Heart left ventricle (tissue), 16 donors: ENCODE measurements around the gene PLCB4. TPM values are rescaled to one million over a fixed set of nuclear protein-coding genes. Genes with fewer than 3 reads are reported as not detected.

ENCODE experiments used
- ATAC-seq, 4 donors: fragments of 200-7000 bp; cut with Tn5 transposase; one replicate each; pipeline ENCODE4 v1.9.1; 2020 to 2022; ENCODE audit warnings: moderate library complexity in 4 of 4, mild to moderate bottlenecking in 3 of 4, moderate number of reproducible peaks in 1 of 4
- DNase-seq, 5 donors: peaks; one replicate each; pipeline ENCODE4 v3.0.0-alpha.2; 2020
- H3K27ac ChIP-seq, 12 donors: fragments of 200-600 bp; sonication (generic) in 4 of 12; one replicate each; pipeline versions ENCODE4 v1.5.0 to v1.8.0; 2016 to 2022; ENCODE audit warnings: mild to moderate bottlenecking in 2 of 12
- H3K27me3 ChIP-seq, 9 donors: fragments of 200-600 bp; sonication (generic) in 2 of 9; one replicate each; pipeline versions ENCODE4 v1.5.1 to v1.8.0; 2016 to 2022; ENCODE audit warnings: mild to moderate bottlenecking in 3 of 9
- H3K36me3 ChIP-seq, 9 donors: fragments of 200-600 bp; sonication (generic) in 2 of 9; one replicate each; pipeline versions ENCODE4 v1.5.0 to v1.8.0; 2018 to 2022; ENCODE audit warnings: mild to moderate bottlenecking in 2 of 9
- H3K4me1 ChIP-seq, 12 donors: fragments of 200-600 bp; sonication (generic) in 4 of 12; one replicate each; pipeline versions ENCODE4 v1.5.0 to v1.8.0; 2016 to 2022; ENCODE audit warnings: mild to moderate bottlenecking in 3 of 12
- H3K4me3 ChIP-seq, 12 donors: fragments of 200-600 bp; sonication (generic) in 4 of 12; one replicate each; pipeline versions ENCODE4 v1.5.0 to v1.8.0; 2017 to 2022; ENCODE audit warnings: mild to moderate bottlenecking in 9 of 12, moderate library complexity in 4 of 12
- H3K9me3 ChIP-seq, 12 donors: fragments of 200-600 bp; sonication (generic) in 4 of 12; one replicate each; pipeline versions ENCODE4 v1.5.0 to v1.8.0; 2016 to 2022; ENCODE audit warnings: mild to moderate bottlenecking in 1 of 12
- CTCF ChIP-seq, 12 donors: fragments of 200-600 bp; sonication (generic) in 4 of 12; IDR thresholded peaks; one replicate each; pipeline versions ENCODE4 v1.5.0 to v1.8.0; 2018 to 2022; ENCODE audit warnings: antibody characterized with exemption in 12 of 12, mild to moderate bottlenecking in 5 of 12
- POLR2A ChIP-seq, 2 donors: fragments of 450-650 bp; IDR thresholded peaks; one replicate each; pipeline ENCODE4 v1.6.1; 2017; ENCODE audit warnings: antibody characterized with exemption in 2 of 2, mild to moderate bottlenecking in 2 of 2, moderate library complexity in 2 of 2
- WGBS, 4 donors: extraction: QIAGEN DNeasy Blood & Tissue Kit in 2 of 4; methylation state at CpG; one replicate each; pipeline versions ENCODE4 v1.1.5 to v1.1.7; 2013 to 2018; 5-methylcytosine and 5-hydroxymethylcytosine counted together
- intact Hi-C, 10 donors: fragments of 100-400 bp; cut with DNase I; formaldehyde crosslinking; loops; one replicate each; pipeline versions ENCODE4 v1.11.1 to v1.14.2; 2022
- polyA plus RNA-seq, 2 donors: library from polyadenylated mRNA; stranded (reverse); fragments of 200-250 nt; gene quantifications; one replicate each; pipeline ENCODE4 v1.2.3, GENCODE V29; 2013
- total RNA-seq, 9 donors: library from RNA; depleted of rRNA in 2 of 9; stranded (reverse); fragments of >200 nt in 2 of 9; fragmentation: NEBNext Ultra II Directional in 3 of 9; extraction: Animal tissue kit (Norgen Biotek cat#: 25700) in 3 of 9; gene quantifications; one replicate each; pipeline versions ENCODE4 v1.1.0 to v1.2.4, GENCODE V29; 2016 to 2023
- donor health status: ischemic (EF 13 %, LVEDD 7.1; RV severe dilation, severe dysfunction).
- donor health status: healthy with polysubstance abuse.
- donor health status: DM: no; HTN: yes; CAD: no.
- donor health status: DM: no; HTN: no; CAD: no.
- donor health status: ischemic (EF 25% LVEDD 6.9; RV normal size, moderate dysfunction).
- donor health status: ischemic (EF 25% LVEDD 5.7; RV mildly dilated, moderate dysfunction).
- donor health status: healthy.
- donor health status: DM: yes; HTN: yes; CAD: no.
- donor health status: ischemic (EF 35%, LVEDD 5.7; RV mildly dilated, moderate dysfunction).
- donor health status: nonischemic (EF 11% LVEDD 7.7; RV severe dilation, severe dysfunction).
- donor health status: DM: yes; HTN: yes; CAD: no.
- donor health status: PGD.
- donor health status: ischemic (EF 29% LVEDD 5.4; RV normal size, mild dysfunction).
- donor health status: nonischemic (EF 23%, LVEDD 6.1; RV moderate dilation, normal function).

Gene PLCB4
- total and polyA plus RNA-seq, 11 donors: 8.4 to 31.8 (median 18.5) TPM

- Histone ChIP-seq H3K27me3 (peaks cover 15 to 78% (median 63%) of the 10 kb centered on the region in 9 donors), H3K4me3 (no peak overlapping the region), H3K4me1 (peaks cover 0 to 37% (median 11%) of the 10 kb centered on the region in 12 donors), H3K9me3 (no peaks in the 10 kb centered on the region), H3K36me3 (no peaks in the 10 kb centered on the region), H3K27ac (no peak overlapping the region)
- WGBS, 4 donors: 5 to 14% (median 9%) methylated on average over 24 to 37 of the region's 37 CpGs
- no peak for ATAC-seq
- intact Hi-C loops: no loop called here
- no peak for TF ChIP-seq CTCF (IDR thresholded peaks at IDR 0.05)
- DNase-seq: no peak
Observed at GRCh38 chr20:9507544-9508239, 438.8 kb downstream of the PLCB4 start.

DNA sequence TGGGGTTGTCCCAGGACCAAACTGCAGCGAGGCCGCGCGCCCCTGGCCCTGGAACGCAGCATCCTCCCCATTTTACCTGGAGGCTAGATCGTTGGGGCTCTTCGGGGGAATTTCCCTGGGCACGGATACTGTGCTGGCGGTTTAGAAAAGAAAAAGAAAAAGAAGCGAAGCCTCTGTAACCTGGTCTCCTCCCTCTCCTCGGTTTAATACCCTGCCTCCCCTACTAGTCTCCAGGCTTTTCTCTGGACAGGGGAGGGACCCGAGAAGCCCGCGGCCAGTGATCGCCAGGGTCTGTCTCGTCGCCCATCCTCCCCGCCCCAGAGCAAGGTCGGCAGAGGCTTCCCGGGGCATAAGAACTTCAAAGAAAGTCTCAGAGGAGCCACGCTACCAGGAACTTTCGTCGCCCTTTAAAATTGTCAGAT lies 439.4 kb downstream of the PLCB4 start:
- TF ChIP-seq POLR2A (IDR thresholded peaks at IDR 0.05) (no peak), CTCF (IDR thresholded peaks at IDR 0.05) (no peak)
- Histone ChIP-seq H3K4me3 (no peak overlapping the region), H3K4me1 (peaks cover 0 to 35% (median 11%) of the 10 kb centered on the region in 12 donors), H3K27ac (no peak overlapping the region), H3K9me3 (no peaks in the 10 kb centered on the region), H3K27me3 (peaks cover 15 to 83% (median 63%) of the 10 kb centered on the region in 9 donors), H3K36me3 (no peaks in the 10 kb centered on the region)
- ATAC-seq (no peak), DNase-seq (no peak)
- 1 to 7% (median 4%) methylated on average over 23 of the region's 23 CpGs for WGBS, 4 donors
- intact Hi-C loops: no loop called here

- intact Hi-C loops: no loop called here
- no peak for ATAC-seq
- WGBS, 4 donors: 5 to 15% (median 14%) methylated on average over 20 to 30 of the region's 30 CpGs
Observed at GRCh38 chr20:9508696-9509178, 439.9 kb downstream of the PLCB4 start.

More at GRCh38 chr20:9508696-9509178, 439.9 kb downstream of the PLCB4 start:
- no peak for DNase-seq
- H3K4me1 ChIP-seq: peaks cover 0 to 32% (median 11%) of the 10 kb centered on the region in 12 donors
- H3K36me3 ChIP-seq: no peaks in the 10 kb centered on the region
- no peak overlapping the region for H3K4me3 ChIP-seq
- peaks cover 15 to 88% (median 68%) of the 10 kb centered on the region in 9 donors for H3K27me3 ChIP-seq
- no peak for TF ChIP-seq CTCF (IDR thresholded peaks at IDR 0.05)
- no peak for TF ChIP-seq POLR2A (IDR thresholded peaks at IDR 0.05)
- no peak overlapping the region for H3K27ac ChIP-seq
- H3K9me3 ChIP-seq: no peaks in the 10 kb centered on the region
